Thyroid gland (tissue), 4 donors: ENCODE data around the gene EFNA1. TPM values are rescaled to one million over a fixed set of nuclear protein-coding genes. Genes with fewer than 3 reads are reported as not detected.
"Not testable (repeated sequence)": the region's sequence is repeated elsewhere in the genome, so short reads cannot be mapped to it uniquely, and the experiment has no call there.

Experiments used
- DNase-seq, 2 donors: peaks; one replicate each; pipeline ENCODE4 v3.0.0-alpha.2; 2019
- H3K27ac ChIP-seq, 3 donors: fragments of 200-600 bp; sonication (generic); 1 replicate in 2 of 3; 2 replicates in 1 of 3; pipeline ENCODE4 v1.5.1; 2016 to 2019; ENCODE audit warnings: mild to moderate bottlenecking in 1 of 3, moderate library complexity in 1 of 3
- H3K27me3 ChIP-seq: fragments of 200-600 bp; sonication (generic); one replicate; pipeline ENCODE4 v1.5.1; 2019
- H3K36me3 ChIP-seq, 2 donors: fragments of 200-600 bp; sonication (generic); one replicate each; pipeline ENCODE4 v1.5.1; 2016 to 2019
- H3K4me1 ChIP-seq, 2 donors: fragments of 200-600 bp; sonication (generic); one replicate each; pipeline ENCODE4 v1.5.1; 2017 to 2019
- H3K4me3 ChIP-seq, 3 donors: fragments of 200-600 bp; sonication (generic); replicated peaks in 1 of 3; 1 replicate in 2 of 3; 2 replicates in 1 of 3; pipeline ENCODE4 v1.5.1; 2016; ENCODE audit warnings: mild to moderate bottlenecking in 1 of 3
- H3K9me3 ChIP-seq: fragments of 200-600 bp; sonication (generic); one replicate; pipeline ENCODE4 v1.5.1; 2017
- CTCF ChIP-seq, 6 experiments: fragments of 200-600 bp in 3 of 6; fragments of 450-650 bp in 3 of 6; sonication (generic) in 3 of 6; IDR thresholded peaks; one replicate each; pipeline ENCODE4 v1.5.1; 2016 to 2019; ENCODE audit warnings: antibody characterized with exemption in 6 of 6, mild to moderate bottlenecking in 2 of 6, inconsistent platforms in 1 of 6, moderate library complexity in 1 of 6
- POLR2A ChIP-seq, 2 donors: fragments of 450-650 bp; IDR thresholded peaks; one replicate each; pipeline ENCODE4 v1.6.1; 2017; ENCODE audit warnings: antibody characterized with exemption in 2 of 2, mild to moderate bottlenecking in 2 of 2, moderate library complexity in 1 of 2
- WGBS, 2 donors: methylation state at CpG; one replicate each; pipeline ENCODE4 v1.1.5; 2017; 5-methylcytosine and 5-hydroxymethylcytosine counted together
- intact Hi-C: fragments of 100-400 bp; cut with DNase I; formaldehyde crosslinking; loops from one replicate; pipeline ENCODE4 v1.15.1; 2023
- total RNA-seq, 4 donors: library from RNA; depleted of rRNA; stranded (reverse); fragments of >200 nt; gene quantifications; one replicate each; pipeline ENCODE4 v1.2.3, GENCODE V29; 2016

Gene EFNA1
- total RNA-seq, 4 donors from 2014 or later, result 56.1 to 129 (median 83.1) TPM

DNA sequence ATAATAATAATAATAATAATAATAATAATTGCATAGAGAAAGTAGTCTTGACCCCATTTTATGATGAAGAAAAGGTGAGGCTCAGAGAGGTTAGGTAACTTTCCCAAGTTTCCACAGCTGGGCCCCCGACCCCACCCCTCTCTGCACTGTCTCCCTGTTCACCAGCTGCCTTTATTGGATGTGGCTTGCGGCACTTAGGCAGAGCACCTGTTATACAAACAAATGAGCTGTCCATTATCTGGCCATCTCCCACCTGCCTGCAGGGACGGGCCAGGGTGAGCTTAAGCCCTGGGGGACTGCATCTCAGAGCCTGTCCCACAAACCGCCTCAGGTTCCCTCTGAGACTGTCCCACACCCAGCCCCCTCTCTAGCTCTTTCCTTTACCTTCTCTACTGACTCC is 10.1 kb upstream of the EFNA1 start:
- Histone ChIP-seq H3K4me1 (no peaks in the 10 kb centered on the region), H3K27ac (no peak overlapping the region), H3K36me3 (no peaks in the 10 kb centered on the region), H3K9me3 (no peaks in the 10 kb centered on the region), H3K27me3 (no peaks in the 10 kb centered on the region), H3K4me3 (no peak overlapping the region)
- no peak for TF ChIP-seq POLR2A (IDR thresholded peaks at IDR 0.05)
- no peak for TF ChIP-seq CTCF (IDR thresholded peaks at IDR 0.05)
- intact Hi-C loops, result no loop called here
- 52 to 67% methylated on average over 4 of the region's 4 CpGs for WGBS, 2 donors
- DNase-seq, result no peak

GRCh38 chr1:155118090-155118489 is 9.6 kb upstream of the EFNA1 start:
- intact Hi-C loops, H3K27me3 ChIP-seq, H3K4me1 ChIP-seq, H3K36me3 ChIP-seq, H3K9me3 ChIP-seq, H3K27ac ChIP-seq, H3K4me3 ChIP-seq, DNase-seq: not testable (repeated sequence)
- 86 to 87% methylated on average over 7 of the region's 7 CpGs for WGBS, 2 donors

- TF ChIP-seq CTCF (IDR thresholded peaks at IDR 0.05), result no peak
- no peak for TF ChIP-seq POLR2A (IDR thresholded peaks at IDR 0.05)
- intact Hi-C loops, result no loop called here
- H3K27me3 ChIP-seq, result no peaks in the 10 kb centered on the region
- H3K4me1 ChIP-seq, result peaks cover 0 to under 1% of the 10 kb centered on the region in 2 donors
- 73 to 83% methylated on average over 6 of the region's 6 CpGs for WGBS, 2 donors
- no peak overlapping the region for H3K4me3 ChIP-seq
- no peak for DNase-seq
- no peak overlapping the region for H3K27ac ChIP-seq
- no peaks in the 10 kb centered on the region for H3K36me3 ChIP-seq
- H3K9me3 ChIP-seq, result no peaks in the 10 kb centered on the region
Observed at GRCh38 chr1:155120253-155120652, 7.4 kb upstream of the EFNA1 start.

- H3K4me1 ChIP-seq, result peaks cover 8 to 10% of the 10 kb centered on the region in 2 donors
- no peak for DNase-seq
- no peak overlapping the region for H3K4me3 ChIP-seq
- H3K36me3 ChIP-seq, result no peaks in the 10 kb centered on the region
- intact Hi-C loops, result no loop called here
- TF ChIP-seq CTCF (IDR thresholded peaks at IDR 0.05) (no peak), POLR2A (IDR thresholded peaks at IDR 0.05) (no peak)
- 56 to 70% methylated on average over 2 of the region's 2 CpGs for WGBS, 2 donors
- H3K27me3 ChIP-seq, result no peaks in the 10 kb centered on the region
- H3K9me3 ChIP-seq, result no peaks in the 10 kb centered on the region
- H3K27ac ChIP-seq, result no peak overlapping the region
Observed at GRCh38 chr1:155121249-155121648, 6.4 kb upstream of the EFNA1 start.

DNA sequence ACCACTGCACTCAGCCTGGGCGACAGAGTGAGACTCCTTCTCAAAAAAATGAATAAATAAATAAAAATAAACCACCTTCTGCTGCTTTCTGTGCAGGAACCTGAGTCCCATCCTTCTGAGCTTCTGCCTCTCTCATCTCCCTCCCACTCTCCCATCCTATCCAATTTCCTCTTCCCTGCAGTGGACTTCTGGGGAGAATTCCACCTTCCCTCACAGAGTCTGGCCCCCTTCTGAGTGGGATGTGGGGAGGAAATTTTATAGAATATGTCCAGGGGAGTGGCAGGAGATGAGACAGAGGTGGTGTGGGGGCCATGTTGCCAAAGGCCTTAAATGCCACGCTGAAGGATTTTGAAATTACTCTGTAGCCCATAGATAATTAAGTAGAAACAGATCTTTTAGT is 5.4 kb upstream of the EFNA1 start:
- H3K4me1 ChIP-seq, result peaks cover 16 to 19% of the 10 kb centered on the region in 2 donors
- H3K27ac ChIP-seq, result no peak overlapping the region
- H3K4me3 ChIP-seq, result no peak overlapping the region
- DNase-seq, result no peak
- H3K27me3 ChIP-seq, result no peaks in the 10 kb centered on the region
- no peak for TF ChIP-seq POLR2A (IDR thresholded peaks at IDR 0.05)
- no peak for TF ChIP-seq CTCF (IDR thresholded peaks at IDR 0.05)
- no peaks in the 10 kb centered on the region for H3K36me3 ChIP-seq
- WGBS, 2 donors, result 94 to 96% methylated on average over 2 of the region's 2 CpGs
- no peaks in the 10 kb centered on the region for H3K9me3 ChIP-seq
- intact Hi-C loops, result no loop called here

- H3K4me1 ChIP-seq, result peaks cover 16 to 21% of the 10 kb centered on the region in 2 donors
- TF ChIP-seq POLR2A (IDR thresholded peaks at IDR 0.05) (no peak), CTCF (IDR thresholded peaks at IDR 0.05) (no peak)
Observed at GRCh38 chr1:155123801-155124200, 3.9 kb upstream of the EFNA1 start.

More at GRCh38 chr1:155123801-155124200, 3.9 kb upstream of the EFNA1 start:
- no peak overlapping the region for H3K27ac ChIP-seq
- no peaks in the 10 kb centered on the region for H3K27me3 ChIP-seq
- DNase-seq, result no peak
- H3K36me3 ChIP-seq, result no peaks in the 10 kb centered on the region
- H3K9me3 ChIP-seq, result no peaks in the 10 kb centered on the region
- no peak overlapping the region for H3K4me3 ChIP-seq
- 72 to 82% methylated on average over 4 of the region's 4 CpGs for WGBS, 2 donors
- intact Hi-C loops, result no loop called here
